22Rv1 (cell line): ENCODE measurements around the gene NFATC1.

ENCODE experiments used
- CTCF ChIP-seq: fragments of 450-650 bp; IDR thresholded peaks from 2 replicates; pipeline ENCODE4 v1.5.1; 2017; ENCODE audit warnings: mild to moderate bottlenecking
- ZFX ChIP-seq: fragments of 450-650 bp; IDR thresholded peaks from 2 replicates; pipeline ENCODE4 v1.6.1; 2017; ENCODE audit warnings: antibody characterized with exemption, borderline replicate concordance

GRCh38 chr18:79438898-79439627 is 43.3 kb downstream of the NFATC1 start:
- TF ChIP-seq CTCF (no peak), ZFX (no peak)
